Measurements from ENCODE around the gene DNMT3B.

Gene DNMT3B

DNA sequence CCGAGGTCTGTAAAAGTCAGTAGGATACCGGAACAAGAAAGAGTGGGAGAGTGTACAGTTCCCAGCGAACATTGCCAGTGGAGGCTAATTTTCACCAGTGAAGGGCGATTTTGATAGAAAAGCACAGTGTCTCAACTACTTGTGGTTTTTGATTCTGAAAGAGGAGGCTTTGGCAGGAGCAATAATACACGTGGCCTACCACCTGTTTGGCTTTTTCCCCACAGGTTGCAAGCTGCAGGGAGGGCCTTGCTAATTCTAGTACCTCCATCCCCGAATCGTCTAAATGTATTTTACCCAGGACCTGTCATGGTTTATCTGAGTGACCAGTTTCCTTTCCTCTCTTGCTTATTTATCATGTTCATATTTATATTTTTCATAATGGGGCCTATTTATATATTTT is 93.2 kb downstream of the DNMT3B start:
- DNase-seq (ENCODE audit: low read depth): no peak
- TF ChIP-seq, protein P1, sequence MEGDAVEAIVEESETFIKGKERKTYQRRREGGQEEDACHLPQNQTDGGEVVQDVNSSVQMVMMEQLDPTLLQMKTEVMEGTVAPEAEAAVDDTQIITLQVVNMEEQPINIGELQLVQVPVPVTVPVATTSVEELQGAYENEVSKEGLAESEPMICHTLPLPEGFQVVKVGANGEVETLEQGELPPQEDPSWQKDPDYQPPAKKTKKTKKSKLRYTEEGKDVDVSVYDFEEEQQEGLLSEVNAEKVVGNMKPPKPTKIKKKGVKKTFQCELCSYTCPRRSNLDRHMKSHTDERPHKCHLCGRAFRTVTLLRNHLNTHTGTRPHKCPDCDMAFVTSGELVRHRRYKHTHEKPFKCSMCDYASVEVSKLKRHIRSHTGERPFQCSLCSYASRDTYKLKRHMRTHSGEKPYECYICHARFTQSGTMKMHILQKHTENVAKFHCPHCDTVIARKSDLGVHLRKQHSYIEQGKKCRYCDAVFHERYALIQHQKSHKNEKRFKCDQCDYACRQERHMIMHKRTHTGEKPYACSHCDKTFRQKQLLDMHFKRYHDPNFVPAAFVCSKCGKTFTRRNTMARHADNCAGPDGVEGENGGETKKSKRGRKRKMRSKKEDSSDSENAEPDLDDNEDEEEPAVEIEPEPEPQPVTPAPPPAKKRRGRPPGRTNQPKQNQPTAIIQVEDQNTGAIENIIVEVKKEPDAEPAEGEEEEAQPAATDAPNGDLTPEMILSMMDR (IDR thresholded peaks at IDR 0.05; ENCODE audit: control insufficient read depth, extremely low read depth, insufficient read depth): no peak
- H3K4me3 ChIP-seq (ENCODE audit: low read depth, low read length): no peak overlapping the region

DNA sequence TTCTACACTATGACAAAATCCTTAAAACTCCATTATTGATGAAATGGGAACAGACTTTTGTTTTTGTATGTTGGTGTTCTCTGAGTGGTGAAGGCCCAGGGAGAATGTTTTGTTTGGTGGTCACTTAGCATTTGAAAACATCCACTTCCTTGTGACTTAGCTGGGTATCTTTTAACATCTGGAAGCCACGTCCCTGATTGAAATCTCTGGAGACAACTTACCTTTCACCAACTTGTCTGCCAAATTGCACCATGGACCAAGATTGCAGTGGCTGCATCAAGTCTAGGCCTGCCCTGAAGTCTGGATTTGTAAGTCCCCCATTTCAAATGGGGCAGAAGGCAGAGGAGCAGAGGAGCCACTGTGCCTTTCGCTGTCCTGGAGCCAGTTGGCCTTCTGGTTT is 96.0 kb downstream of the DNMT3B start:
- no peak for DNase-seq (ENCODE audit: low read depth)
- TF ChIP-seq, protein P1 (IDR thresholded peaks at IDR 0.05; ENCODE audit: control insufficient read depth, extremely low read depth, insufficient read depth): no peak
- no peak overlapping the region for H3K4me3 ChIP-seq (ENCODE audit: low read depth, low read length)
